HG03135 (cell line): ENCODE results near the gene TEX13A.

Experiments
- ATAC-seq: cut with Tn5 transposase; IDR thresholded peaks from one replicate; pipeline ENCODE4 v1.9.1; 2021; ENCODE audit warnings: mild to moderate bottlenecking, moderate library complexity; ENCODE audit not compliant: unreplicated experiment

TEX13A gene

GRCh38 chrX:105179644-105180043 lies 40.9 kb downstream of the TEX13A start:
- no peak for ATAC-seq

- ATAC-seq = no peak
Observed at GRCh38 chrX:105173071-105173470, 47.4 kb downstream of the TEX13A start.
